Stimulated activated naive B cell treated with anti-CD40 and anti-IgM and Interleukin-4, amounts not matched to agents 10 μg/mL and 1 μg/mL and 100 μg/mL, for 72 hours (primary cell): Measurements from ENCODE around the gene ZMYND10.

Experiments
- ATAC-seq, 2 donors: fragments of 150-1000 bp; cut with Tn5 transposase; replicated peaks; 2 replicates each; pipeline ENCODE4 v1.10.0; 2021; ENCODE audit warnings: moderate library complexity in 1 of 2
- DNase-seq: peaks from one replicate; pipeline ENCODE4 v3.0.0; 2021
- H3K27ac Mint-ChIP-seq: one replicate; pipeline ENCODE4 v1.8.0; 2022; ENCODE audit warnings: mild to moderate bottlenecking, mixed read lengths
- H3K27me3 Mint-ChIP-seq, 2 donors: one replicate each; pipeline ENCODE4 v1.8.0; 2022; ENCODE audit warnings: mixed read lengths in 2 of 2
- H3K36me3 Mint-ChIP-seq, 2 donors: one replicate each; pipeline ENCODE4 v1.8.0; 2022; ENCODE audit warnings: mixed read lengths in 2 of 2, mild to moderate bottlenecking in 1 of 2
- H3K4me1 Mint-ChIP-seq, 2 donors: one replicate each; pipeline ENCODE4 v1.8.0; 2022; ENCODE audit warnings: mixed read lengths in 2 of 2, mild to moderate bottlenecking in 1 of 2
- H3K4me3 Mint-ChIP-seq, 2 donors: one replicate each; pipeline ENCODE4 v1.8.0; 2022; ENCODE audit warnings: mild to moderate bottlenecking in 2 of 2, mixed read lengths in 2 of 2, moderate library complexity in 1 of 2
- H3K9me3 Mint-ChIP-seq, 2 donors: one replicate each; pipeline ENCODE4 v1.8.0; 2022; ENCODE audit warnings: mixed read lengths in 2 of 2, mild to moderate bottlenecking in 1 of 2

The ZMYND10 gene

GRCh38 chr3:50333744-50334328 lies 11.7 kb downstream of the ZMYND10 start:
- peaks cover 30 to 60% of the 10 kb centered on the region in 2 donors for H3K4me1 Mint-ChIP-seq

GRCh38 chr3:50331364-50331907 lies 14.1 kb downstream of the ZMYND10 start:
- H3K36me3 Mint-ChIP-seq, result peaks cover 35 to 45% of the 10 kb centered on the region in 2 donors
- no peaks in the 10 kb centered on the region for H3K27me3 Mint-ChIP-seq
- DNase-seq (no peak), ATAC-seq (no peak)
- H3K27ac Mint-ChIP-seq, result no peak overlapping the region
- H3K9me3 Mint-ChIP-seq, result no peaks in the 10 kb centered on the region
- peaks cover 29 to 69% of the 10 kb centered on the region in 2 donors for H3K4me1 Mint-ChIP-seq
- no peak overlapping the region for H3K4me3 Mint-ChIP-seq

More at GRCh38 chr3:50333744-50334328, 11.7 kb downstream of the ZMYND10 start:
- Mint-ChIP-seq H3K27ac (peak overlapping the region; percentile 14), H3K36me3 (peaks cover 45 to 52% of the 10 kb centered on the region in 2 donors), H3K27me3 (no peaks in the 10 kb centered on the region), H3K4me3 (peak overlapping the region in 1 of 2 donors; percentile 39), H3K9me3 (no peaks in the 10 kb centered on the region)
- ATAC-seq (no peak), DNase-seq (no peak)

- Mint-ChIP-seq H3K27me3 (no peaks in the 10 kb centered on the region), H3K4me1 (peaks cover 25 to 69% of the 10 kb centered on the region in 2 donors), H3K36me3 (peaks cover 36 to 39% of the 10 kb centered on the region in 2 donors), H3K9me3 (no peaks in the 10 kb centered on the region), H3K4me3 (no peak overlapping the region), H3K27ac (no peak overlapping the region)
- ATAC-seq (no peak), DNase-seq (no peak)
These were observed 15.2 kb downstream of the ZMYND10 start for GRCh38 chr3:50330330-50330729.

GRCh38 chr3:50327943-50328691 lies 17.4 kb downstream of the ZMYND10 start, which contains the start of gene TUSC2:
Gene TUSC2 (minus strand): TSS chr3:50328223. CDS start chr3:50328099, 124 bp downstream.
- Mint-ChIP-seq H3K27ac (peak within 1 kb of the TSS; percentile 94), H3K4me3 (peak within 1 kb of the TSS; percentile 93 to 95), H3K27me3 (no peaks in the 10 kb centered on the region), H3K4me1 (peaks cover 21 to 72% of the 10 kb centered on the region in 2 donors), H3K36me3 (peaks cover 32 to 43% of the 10 kb centered on the region in 2 donors), H3K9me3 (no peaks in the 10 kb centered on the region)
- peak; percentile 94 to 96 for ATAC-seq
- DNase-seq, result peak; percentile 92

GRCh38 chr3:50327129-50327528 lies 18.4 kb downstream of the ZMYND10 start:
- Mint-ChIP-seq H3K36me3 (peaks cover 32 to 45% of the 10 kb centered on the region in 2 donors), H3K9me3 (no peaks in the 10 kb centered on the region), H3K4me1 (peaks cover 24 to 76% of the 10 kb centered on the region in 2 donors), H3K27me3 (no peaks in the 10 kb centered on the region), H3K4me3 (peak overlapping the region; percentile 93 to 95), H3K27ac (peak overlapping the region; percentile 65)
- no peak for ATAC-seq
- no peak for DNase-seq

- Mint-ChIP-seq H3K9me3 (no peaks in the 10 kb centered on the region), H3K27ac (no peak overlapping the region), H3K36me3 (peaks cover 29 to 45% of the 10 kb centered on the region in 2 donors), H3K4me1 (peaks cover 24 to 81% of the 10 kb centered on the region in 2 donors), H3K4me3 (peak overlapping the region; percentile 25 to 35), H3K27me3 (no peaks in the 10 kb centered on the region)
- DNase-seq, result no peak
- ATAC-seq, result no peak
These were observed 19.4 kb downstream of the ZMYND10 start for GRCh38 chr3:50326182-50326541.

- ATAC-seq (no peak), DNase-seq (no peak)
- no peaks in the 10 kb centered on the region for H3K9me3 Mint-ChIP-seq
- H3K27me3 Mint-ChIP-seq, result no peaks in the 10 kb centered on the region
- peaks cover 24 to 44% of the 10 kb centered on the region in 2 donors for H3K36me3 Mint-ChIP-seq
- no peak overlapping the region for H3K27ac Mint-ChIP-seq
- H3K4me3 Mint-ChIP-seq, result peak overlapping the region in 1 of 2 donors; percentile 19
- H3K4me1 Mint-ChIP-seq, result peaks cover 25 to 83% of the 10 kb centered on the region in 2 donors
These were observed 19.9 kb downstream of the ZMYND10 start for GRCh38 chr3:50325497-50326181.

GRCh38 chr3:50325113-50325480 lies 20.4 kb downstream of the ZMYND10 start:
- DNase-seq (no peak), ATAC-seq (no peak)
- Mint-ChIP-seq H3K36me3 (peaks cover 20 to 39% of the 10 kb centered on the region in 2 donors), H3K4me1 (peaks cover 28 to 89% of the 10 kb centered on the region in 2 donors), H3K9me3 (no peaks in the 10 kb centered on the region), H3K27me3 (no peaks in the 10 kb centered on the region), H3K4me3 (no peak overlapping the region), H3K27ac (no peak overlapping the region)

GRCh38 chr3:50324351-50325112 lies 21.0 kb downstream of the ZMYND10 start:
- H3K27me3 Mint-ChIP-seq, result no peaks in the 10 kb centered on the region
- no peak overlapping the region for H3K27ac Mint-ChIP-seq
- no peak overlapping the region for H3K4me3 Mint-ChIP-seq
- peaks cover 27 to 89% of the 10 kb centered on the region in 2 donors for H3K4me1 Mint-ChIP-seq
- peaks cover 16 to 35% of the 10 kb centered on the region in 2 donors for H3K36me3 Mint-ChIP-seq
- ATAC-seq (peak; percentile 35 to 38), DNase-seq (peak; percentile 60)
- no peaks in the 10 kb centered on the region for H3K9me3 Mint-ChIP-seq

GRCh38 chr3:50323614-50324199 lies 21.8 kb downstream of the ZMYND10 start:
- ATAC-seq (no peak), DNase-seq (no peak)
- Mint-ChIP-seq H3K9me3 (no peaks in the 10 kb centered on the region), H3K27me3 (no peaks in the 10 kb centered on the region), H3K36me3 (peaks cover 17 to 42% of the 10 kb centered on the region in 2 donors), H3K4me3 (no peak overlapping the region), H3K4me1 (peaks cover 34 to 90% of the 10 kb centered on the region in 2 donors), H3K27ac (peak overlapping the region; percentile 65)

GRCh38 chr3:50323092-50323600 lies 22.4 kb downstream of the ZMYND10 start:
- Mint-ChIP-seq H3K27me3 (no peaks in the 10 kb centered on the region), H3K36me3 (peaks cover 17 to 42% of the 10 kb centered on the region in 2 donors), H3K27ac (peak overlapping the region; percentile 65), H3K9me3 (no peaks in the 10 kb centered on the region), H3K4me1 (peaks cover 37 to 90% of the 10 kb centered on the region in 2 donors), H3K4me3 (peak overlapping the region in 1 of 2 donors; percentile 39)
- DNase-seq (no peak), ATAC-seq (no peak)

GRCh38 chr3:50322386-50323091 lies 23.0 kb downstream of the ZMYND10 start, which contains the start of gene HYAL2:
Gene HYAL2 (minus strand): TSS chr3:50322745. CDS start chr3:50320489, 2,256 bp downstream.
- Mint-ChIP-seq H3K27ac (peak within 1 kb of the TSS; percentile 99), H3K4me3 (peak within 1 kb of the TSS; percentile 84 to 90), H3K36me3 (peaks cover 20 to 42% of the 10 kb centered on the region in 2 donors), H3K4me1 (peaks cover 37 to 89% of the 10 kb centered on the region in 2 donors), H3K9me3 (no peaks in the 10 kb centered on the region), H3K27me3 (no peaks in the 10 kb centered on the region)
- DNase-seq, result no peak
- ATAC-seq, result no peak

- H3K27me3 Mint-ChIP-seq, result no peaks in the 10 kb centered on the region
- no peak overlapping the region for H3K27ac Mint-ChIP-seq
- H3K4me1 Mint-ChIP-seq, result peaks cover 39 to 84% of the 10 kb centered on the region in 2 donors
- peak overlapping the region; percentile 84 to 90 for H3K4me3 Mint-ChIP-seq
- ATAC-seq (no peak), DNase-seq (no peak)
- H3K9me3 Mint-ChIP-seq, result no peaks in the 10 kb centered on the region
- peaks cover 20 to 42% of the 10 kb centered on the region in 2 donors for H3K36me3 Mint-ChIP-seq
These were observed 23.5 kb downstream of the ZMYND10 start for GRCh38 chr3:50322115-50322385.
